GM12875 (cell line): ENCODE data around the gene LPCAT1.

Experiments
- H3K4me3 ChIP-seq: one replicate; pipeline ENCODE4 v1.5.1; 2011; ENCODE audit warnings: low read depth, low read length, control low read depth
- TF ChIP-seq, protein P1 (sequence below): IDR thresholded peaks from 2 replicates; pipeline ENCODE4 v1.5.1; 2011; ENCODE audit warnings: low read depth, mild to moderate bottlenecking, control low read depth, inconsistent platforms, low read length, moderate library complexity, borderline replicate concordance; ENCODE audit not compliant: insufficient read depth

Gene LPCAT1

GRCh38 chr5:1483064-1483463 lies 40.7 kb downstream of the LPCAT1 start:
- TF ChIP-seq, protein P1, sequence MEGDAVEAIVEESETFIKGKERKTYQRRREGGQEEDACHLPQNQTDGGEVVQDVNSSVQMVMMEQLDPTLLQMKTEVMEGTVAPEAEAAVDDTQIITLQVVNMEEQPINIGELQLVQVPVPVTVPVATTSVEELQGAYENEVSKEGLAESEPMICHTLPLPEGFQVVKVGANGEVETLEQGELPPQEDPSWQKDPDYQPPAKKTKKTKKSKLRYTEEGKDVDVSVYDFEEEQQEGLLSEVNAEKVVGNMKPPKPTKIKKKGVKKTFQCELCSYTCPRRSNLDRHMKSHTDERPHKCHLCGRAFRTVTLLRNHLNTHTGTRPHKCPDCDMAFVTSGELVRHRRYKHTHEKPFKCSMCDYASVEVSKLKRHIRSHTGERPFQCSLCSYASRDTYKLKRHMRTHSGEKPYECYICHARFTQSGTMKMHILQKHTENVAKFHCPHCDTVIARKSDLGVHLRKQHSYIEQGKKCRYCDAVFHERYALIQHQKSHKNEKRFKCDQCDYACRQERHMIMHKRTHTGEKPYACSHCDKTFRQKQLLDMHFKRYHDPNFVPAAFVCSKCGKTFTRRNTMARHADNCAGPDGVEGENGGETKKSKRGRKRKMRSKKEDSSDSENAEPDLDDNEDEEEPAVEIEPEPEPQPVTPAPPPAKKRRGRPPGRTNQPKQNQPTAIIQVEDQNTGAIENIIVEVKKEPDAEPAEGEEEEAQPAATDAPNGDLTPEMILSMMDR = no peak
- H3K4me3 ChIP-seq = no peak overlapping the region

DNA sequence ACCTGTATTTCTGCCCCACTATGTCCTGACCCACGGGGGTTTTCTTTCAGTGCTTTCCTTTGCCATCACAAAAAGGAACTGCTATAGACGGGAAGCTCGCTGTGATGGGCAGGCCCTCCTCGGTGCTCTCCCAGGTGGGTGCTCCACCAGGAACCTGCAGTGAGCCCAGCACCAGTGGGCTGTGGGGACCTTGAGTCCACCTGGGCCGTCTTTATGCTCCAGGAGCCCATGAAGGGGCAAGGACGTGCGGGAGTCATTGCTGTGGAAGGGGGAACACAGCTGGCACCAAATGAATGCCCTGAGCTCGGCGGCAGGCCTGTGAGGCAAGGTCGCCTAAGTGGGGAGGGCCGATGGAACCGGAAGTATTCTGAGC lies 41.8 kb downstream of the LPCAT1 start:
- TF ChIP-seq, protein P1 = no peak
- no peak overlapping the region for H3K4me3 ChIP-seq

GRCh38 chr5:1481266-1481958 lies 42.3 kb downstream of the LPCAT1 start:
- H3K4me3 ChIP-seq = no peak overlapping the region

DNA sequence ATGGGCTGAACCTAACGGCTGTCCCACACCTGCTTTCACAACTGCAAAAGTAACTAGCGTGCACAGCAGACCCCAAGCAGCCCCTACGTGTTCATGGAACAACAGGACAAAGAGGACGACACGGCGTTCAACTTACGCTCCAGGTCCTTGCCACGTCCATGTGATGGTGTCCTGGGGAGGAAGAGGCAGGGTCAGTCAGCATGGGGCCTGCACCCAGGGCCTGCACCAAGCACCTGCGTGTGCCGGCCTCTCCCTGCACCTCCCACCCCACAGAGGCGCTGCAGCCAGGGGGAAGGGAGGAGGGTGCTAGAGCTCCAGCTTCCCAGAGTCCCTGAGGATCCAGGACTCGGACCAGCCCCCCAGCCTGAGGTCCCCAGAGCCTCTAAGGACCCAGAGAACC lies 43.0 kb downstream of the LPCAT1 start:
- TF ChIP-seq, protein P1 = no peak
- H3K4me3 ChIP-seq = no peak overlapping the region

More at GRCh38 chr5:1481266-1481958, 42.3 kb downstream of the LPCAT1 start:
- TF ChIP-seq, protein P1 = no peak

DNA sequence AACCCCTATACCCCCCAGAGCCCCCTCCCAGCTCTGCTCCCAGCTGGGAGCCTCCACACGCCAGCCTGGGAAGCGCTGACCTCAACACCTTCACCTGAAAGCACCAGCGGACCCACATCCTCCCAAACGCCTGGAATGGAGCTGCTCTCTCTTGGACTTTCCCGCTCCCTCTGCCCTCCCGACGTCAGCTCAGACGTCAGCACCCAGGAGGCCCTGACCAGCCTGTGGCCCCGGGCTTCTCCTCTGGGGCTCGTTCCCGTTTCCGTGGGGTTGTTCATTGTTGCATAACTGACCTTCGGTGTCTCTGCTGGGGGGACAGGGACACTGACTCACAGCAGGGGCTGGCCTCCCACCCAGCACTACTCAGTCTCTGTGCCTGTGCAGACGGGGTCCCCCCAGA lies 43.5 kb downstream of the LPCAT1 start:
- TF ChIP-seq, protein P1 = no peak
- H3K4me3 ChIP-seq = no peak overlapping the region

DNA sequence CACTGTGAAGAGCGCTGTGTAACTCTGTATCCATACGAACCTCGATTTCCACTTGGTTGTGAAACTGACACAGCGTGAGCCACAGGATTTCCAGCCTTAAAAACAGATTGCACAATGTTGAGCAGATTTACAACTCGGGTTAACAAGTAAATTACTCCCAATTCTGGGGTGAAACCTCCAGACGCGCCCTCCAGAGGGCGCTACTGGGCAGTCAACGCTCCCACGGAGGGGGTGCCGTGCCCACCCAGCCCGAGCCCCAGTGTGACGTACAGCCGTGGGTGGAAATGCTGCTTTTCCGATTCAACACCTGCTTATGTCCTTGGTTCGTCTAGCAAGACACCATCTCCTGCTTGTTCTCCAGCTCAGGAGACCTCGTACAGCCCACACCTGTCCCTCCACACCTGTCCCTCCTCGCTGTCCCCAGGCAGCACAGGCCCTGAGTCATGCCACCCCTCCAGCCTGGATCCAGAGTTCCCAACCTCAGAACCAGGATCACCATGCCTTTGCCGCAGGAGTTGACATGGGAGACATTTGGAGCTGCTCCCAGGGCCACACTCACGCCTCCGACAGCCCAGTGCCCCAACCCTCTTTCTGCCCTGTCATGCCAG lies 44.1 kb downstream of the LPCAT1 start:
- TF ChIP-seq, protein P1 = peak; percentile 79
- no peak overlapping the region for H3K4me3 ChIP-seq

DNA sequence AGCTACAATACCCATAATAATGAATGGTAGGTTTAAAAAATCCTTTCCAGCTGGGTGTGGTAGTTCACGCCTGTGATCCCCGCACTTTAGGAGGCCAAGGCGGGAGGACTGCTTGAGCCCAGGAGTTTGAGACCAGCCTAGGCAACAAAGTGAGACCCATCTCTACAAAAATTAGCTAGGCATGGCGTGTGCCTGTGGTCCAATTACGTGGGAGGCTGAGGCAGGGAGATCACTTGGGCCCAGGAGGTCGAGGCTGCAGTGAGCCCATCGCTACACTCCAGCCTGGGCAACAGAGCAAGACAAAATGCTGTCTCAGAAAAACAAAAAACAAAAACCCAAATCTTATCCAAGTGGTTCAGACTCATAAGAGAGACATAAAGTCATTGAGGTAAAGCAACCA lies 44.7 kb downstream of the LPCAT1 start:
- no peak overlapping the region for H3K4me3 ChIP-seq
- TF ChIP-seq, protein P1 = no peak
